Lower lobe of right lung (tissue), 2 donors: ENCODE data around the gene LRRC58. TPM values are rescaled to one million over a fixed set of nuclear protein-coding genes. Genes with fewer than 3 reads are reported as not detected.

Experiments
- ATAC-seq, 2 donors: fragments of 200-7000 bp; cut with Tn5 transposase; one replicate each; pipeline ENCODE4 v1.9.1; 2020 to 2022; ENCODE audit warnings: mild to moderate bottlenecking in 2 of 2, moderate library complexity in 2 of 2
- DNase-seq: peaks from one replicate; pipeline ENCODE4 v3.0.0-alpha.2; 2020
- H3K27ac ChIP-seq: fragments of 200-600 bp; one replicate; pipeline ENCODE4 v1.8.0; 2022
- H3K27me3 ChIP-seq: fragments of 200-600 bp; one replicate; pipeline ENCODE4 v1.8.0; 2022; ENCODE audit warnings: low read depth
- H3K36me3 ChIP-seq: fragments of 200-600 bp; one replicate; pipeline ENCODE4 v1.8.0; 2022; ENCODE audit warnings: mild to moderate bottlenecking
- H3K4me1 ChIP-seq: fragments of 200-600 bp; one replicate; pipeline ENCODE4 v1.8.0; 2022
- H3K4me3 ChIP-seq: fragments of 200-600 bp; one replicate; pipeline ENCODE4 v1.8.0; 2022; ENCODE audit warnings: mild to moderate bottlenecking
- H3K9me3 ChIP-seq: fragments of 200-600 bp; one replicate; pipeline ENCODE4 v1.8.0; 2022
- intact Hi-C: fragments of 100-400 bp; cut with DNase I; formaldehyde crosslinking; loops from one replicate; pipeline ENCODE4 v1.11.0; 2022
- total RNA-seq: library from RNA; stranded (reverse); fragmentation: NEBNext Ultra II Directional; extraction: Animal tissue kit (Norgen Biotek cat#: 25700); gene quantifications from one replicate; pipeline ENCODE4 v1.2.1, GENCODE V29; 2021
- TF ChIP-seq, protein P1 (sequence below): fragments of 200-600 bp; IDR thresholded peaks from one replicate; pipeline ENCODE4 v1.8.0; 2022; ENCODE audit warnings: antibody characterized with exemption, mild to moderate bottlenecking
- donor health status: DM: no; HTN: yes; CAD: no; lungs with severe emphysema.

LRRC58 gene
- total RNA-seq, 1 donor from 2014 or later, result 19.5 TPM

DNA sequence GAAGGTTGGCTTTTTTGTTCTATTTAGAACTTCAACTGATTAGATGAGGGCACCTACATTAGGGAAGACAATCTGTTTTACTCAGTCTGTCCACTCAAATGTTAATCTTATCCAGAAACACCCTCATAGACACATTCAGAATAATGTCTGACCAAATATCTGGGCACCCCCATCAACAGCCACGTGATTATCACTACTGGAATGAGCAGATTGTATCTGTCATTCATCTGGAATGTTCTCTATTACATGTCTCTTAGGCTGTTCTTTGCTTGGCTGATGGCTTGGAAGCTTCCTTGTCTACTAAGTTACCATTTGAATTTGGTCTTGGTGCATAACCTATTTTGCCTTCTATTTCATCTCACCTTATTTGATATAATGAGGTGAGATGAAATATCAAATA lies 15.7 kb upstream of the LRRC58 start:
- Histone ChIP-seq H3K36me3 (no peaks in the 10 kb centered on the region), H3K4me3 (no peak overlapping the region), H3K9me3 (no peaks in the 10 kb centered on the region), H3K27ac (no peak overlapping the region), H3K4me1 (no peaks in the 10 kb centered on the region), H3K27me3 (no peaks in the 10 kb centered on the region)
- TF ChIP-seq, protein P1, sequence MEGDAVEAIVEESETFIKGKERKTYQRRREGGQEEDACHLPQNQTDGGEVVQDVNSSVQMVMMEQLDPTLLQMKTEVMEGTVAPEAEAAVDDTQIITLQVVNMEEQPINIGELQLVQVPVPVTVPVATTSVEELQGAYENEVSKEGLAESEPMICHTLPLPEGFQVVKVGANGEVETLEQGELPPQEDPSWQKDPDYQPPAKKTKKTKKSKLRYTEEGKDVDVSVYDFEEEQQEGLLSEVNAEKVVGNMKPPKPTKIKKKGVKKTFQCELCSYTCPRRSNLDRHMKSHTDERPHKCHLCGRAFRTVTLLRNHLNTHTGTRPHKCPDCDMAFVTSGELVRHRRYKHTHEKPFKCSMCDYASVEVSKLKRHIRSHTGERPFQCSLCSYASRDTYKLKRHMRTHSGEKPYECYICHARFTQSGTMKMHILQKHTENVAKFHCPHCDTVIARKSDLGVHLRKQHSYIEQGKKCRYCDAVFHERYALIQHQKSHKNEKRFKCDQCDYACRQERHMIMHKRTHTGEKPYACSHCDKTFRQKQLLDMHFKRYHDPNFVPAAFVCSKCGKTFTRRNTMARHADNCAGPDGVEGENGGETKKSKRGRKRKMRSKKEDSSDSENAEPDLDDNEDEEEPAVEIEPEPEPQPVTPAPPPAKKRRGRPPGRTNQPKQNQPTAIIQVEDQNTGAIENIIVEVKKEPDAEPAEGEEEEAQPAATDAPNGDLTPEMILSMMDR, result no peak
- intact Hi-C loops, result no loop called here
- ATAC-seq, result no peak
- no peak for DNase-seq

DNA sequence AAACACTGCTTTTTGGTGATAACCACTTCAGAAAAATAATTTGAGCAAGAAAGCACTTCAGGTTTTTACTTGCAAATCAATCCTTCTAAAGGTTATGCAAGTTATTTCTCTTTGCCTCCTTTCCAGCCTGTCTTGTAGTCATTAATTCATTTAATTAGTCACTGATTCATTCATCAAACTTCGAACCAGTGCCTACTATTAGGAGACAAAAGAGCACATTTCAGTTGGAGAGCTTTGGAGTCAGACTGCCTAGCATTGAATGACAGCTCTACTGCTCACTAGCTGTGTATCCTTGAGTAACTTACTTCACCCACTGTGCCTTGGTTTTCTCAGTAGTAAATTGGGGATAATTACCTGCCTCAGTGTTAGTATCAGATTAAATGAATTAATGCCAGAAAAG lies 14.9 kb upstream of the LRRC58 start:
- H3K27me3 ChIP-seq, result no peaks in the 10 kb centered on the region
- no peak overlapping the region for H3K27ac ChIP-seq
- no peaks in the 10 kb centered on the region for H3K4me1 ChIP-seq
- ATAC-seq, result no peak
- H3K36me3 ChIP-seq, result no peaks in the 10 kb centered on the region
- DNase-seq, result no peak
- intact Hi-C loops, result no loop called here
- H3K4me3 ChIP-seq, result no peak overlapping the region
- TF ChIP-seq, protein P1, result no peak
- no peaks in the 10 kb centered on the region for H3K9me3 ChIP-seq

DNA sequence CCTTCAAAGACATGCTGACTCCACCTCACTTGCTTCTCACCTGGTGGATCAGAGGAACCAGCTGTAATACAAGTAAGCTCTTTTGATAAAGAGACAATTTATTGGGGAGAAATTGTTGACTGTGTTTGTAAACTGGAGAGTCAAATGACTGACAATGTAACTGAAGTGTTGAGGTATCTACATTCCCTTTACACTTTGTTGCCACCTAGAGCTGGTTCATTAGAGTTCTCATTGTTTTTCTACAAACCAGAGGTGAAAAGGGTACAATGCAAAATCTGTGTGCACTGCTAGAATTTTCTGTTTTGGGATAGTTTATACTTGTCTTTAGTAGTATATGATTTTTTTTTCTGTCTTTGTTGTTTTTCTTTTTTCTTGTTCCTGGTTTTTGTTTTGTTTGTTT lies 8.7 kb upstream of the LRRC58 start:
- no peak for DNase-seq
- H3K4me3 ChIP-seq, result no peak overlapping the region
- H3K27me3 ChIP-seq, result no peaks in the 10 kb centered on the region
- no peak for ATAC-seq
- no peaks in the 10 kb centered on the region for H3K36me3 ChIP-seq
- TF ChIP-seq, protein P1, result no peak
- no peaks in the 10 kb centered on the region for H3K4me1 ChIP-seq
- H3K27ac ChIP-seq, result no peak overlapping the region
- intact Hi-C loops, result no loop called here
- H3K9me3 ChIP-seq, result no peaks in the 10 kb centered on the region

DNA sequence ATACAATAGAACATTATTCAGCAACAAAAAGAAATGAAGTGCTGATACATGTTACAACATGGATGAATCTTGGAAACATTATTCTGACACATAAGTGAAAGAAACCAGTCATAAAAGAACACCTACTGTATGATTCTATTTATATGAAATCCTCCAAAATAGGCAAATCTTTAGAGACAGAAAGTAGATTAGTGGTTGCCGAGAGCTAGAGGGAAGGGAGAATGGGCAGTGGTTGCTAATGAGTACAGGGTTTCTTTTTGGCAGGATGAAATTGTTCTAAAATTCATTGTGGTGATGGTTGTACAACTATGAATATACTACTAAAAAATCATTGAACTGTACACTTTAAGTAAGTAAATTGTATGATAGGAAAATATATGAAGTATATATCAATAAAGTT lies 6.3 kb upstream of the LRRC58 start:
- H3K36me3 ChIP-seq, result no peaks in the 10 kb centered on the region
- intact Hi-C loops, result no loop called here
- DNase-seq (no peak), ATAC-seq (no peak)
- no peaks in the 10 kb centered on the region for H3K9me3 ChIP-seq
- H3K4me1 ChIP-seq, result peaks cover 3% of the 10 kb centered on the region
- TF ChIP-seq, protein P1, result no peak
- H3K4me3 ChIP-seq, result no peak overlapping the region
- H3K27me3 ChIP-seq, result no peaks in the 10 kb centered on the region
- H3K27ac ChIP-seq, result no peak overlapping the region

DNA sequence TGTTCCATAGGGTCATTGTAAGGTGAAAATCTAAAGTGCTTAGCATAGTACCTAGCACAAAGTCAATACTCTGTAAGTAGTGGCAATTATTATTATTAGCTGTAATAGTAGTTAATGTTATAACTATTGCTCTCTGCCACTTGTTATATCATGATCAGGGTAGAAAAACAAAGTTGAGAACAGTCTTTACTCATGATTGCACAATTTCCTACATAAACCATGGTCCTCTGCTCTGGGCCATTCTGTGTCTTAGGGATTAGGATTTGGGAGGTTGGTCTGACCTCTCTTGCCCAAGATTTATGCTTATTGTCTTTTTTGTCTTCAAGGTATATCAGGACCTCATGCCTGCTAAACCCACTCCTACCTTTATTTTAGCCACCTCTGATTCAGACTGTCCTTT lies 4.3 kb upstream of the LRRC58 start:
- ATAC-seq, result no peak

More for the DNA sequence above, 4.3 kb upstream of the LRRC58 start:
- intact Hi-C loops, result no loop called here
- TF ChIP-seq, protein P1, result no peak
- DNase-seq, result no peak
- Histone ChIP-seq H3K4me1 (peaks cover 12% of the 10 kb centered on the region), H3K27me3 (no peaks in the 10 kb centered on the region), H3K9me3 (no peaks in the 10 kb centered on the region), H3K27ac (no peak overlapping the region), H3K4me3 (no peak overlapping the region), H3K36me3 (no peaks in the 10 kb centered on the region)
